Measurements from ENCODE around the gene GUSB. TPM values are rescaled to one million over a fixed set of nuclear protein-coding genes. Genes with fewer than 3 reads are reported as not detected.

GUSB gene
- total and polyA plus RNA-seq, 10 donors, result 41.4 to 93.0 (median 61.9) TPM

DNA sequence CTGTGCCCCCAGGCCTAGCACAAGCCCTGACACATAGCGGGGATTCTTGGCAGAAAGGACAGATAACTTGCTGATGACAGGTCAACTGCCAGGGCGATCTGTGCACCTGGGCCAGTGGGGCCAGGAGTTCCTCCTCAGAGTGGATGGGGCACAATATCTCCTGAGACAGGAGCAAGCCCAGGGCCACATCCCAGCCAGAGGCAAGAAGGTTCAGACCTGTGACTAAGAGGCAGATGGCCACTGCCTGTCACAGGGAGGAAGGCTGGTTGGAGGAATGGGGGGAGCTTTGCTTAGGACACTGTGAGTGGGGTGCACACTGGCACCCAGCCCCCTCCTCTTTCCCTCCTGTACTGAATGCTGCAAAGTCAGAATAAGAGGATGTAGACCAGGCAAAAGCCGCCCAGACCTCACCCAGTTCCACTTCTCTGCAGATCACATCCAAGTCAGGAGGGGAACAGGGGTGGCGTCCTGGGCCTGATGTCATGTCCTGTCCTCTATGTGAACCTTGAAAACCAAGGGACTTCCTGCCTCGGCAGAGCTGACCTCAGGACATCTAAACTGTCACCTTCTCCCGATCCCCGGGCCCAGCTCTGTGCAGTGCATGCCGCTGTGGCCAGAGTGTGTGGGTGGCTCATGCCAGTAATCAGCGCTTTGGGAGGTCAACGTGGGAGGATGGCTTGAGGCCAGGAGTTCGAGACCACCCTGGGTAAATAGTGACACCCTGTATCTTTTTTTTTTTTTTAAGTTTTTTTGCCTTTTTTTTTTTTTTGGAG, 1.3 kb downstream of the GUSB start:
- peaks cover 0 to 47% (median 26%) of the 10 kb centered on the region in 6 donors for H3K36me3 ChIP-seq
- 5 to 24% (median 18%) methylated on average over 8 to 11 of the region's 11 CpGs for WGBS, 5 donors
- H3K27ac ChIP-seq, result peak overlapping the region; percentile 80 to 91 (median 88)
- H3K27me3 ChIP-seq (replicated peaks in 1 of 7), result no peaks in the 10 kb centered on the region
- no peaks in the 10 kb centered on the region for H3K9me3 ChIP-seq
- peak; percentile 67 to 88 (median 84) for TF ChIP-seq POLR2AphosphoS5 (IDR thresholded peaks at IDR 0.05)
- TF ChIP-seq POLR2A (IDR thresholded peaks at IDR 0.05), result no peak
- peaks cover 7 to 39% (median 27%) of the 10 kb centered on the region in 6 donors for H3K4me1 ChIP-seq
- peak; percentile 92 for DNase-seq
- intact Hi-C loops (cut with DNase I; ENCODE audit: low total_unique reads), result no loop called here
- H3K4me3 ChIP-seq, result peak overlapping the region; percentile 73 to 99 (median 95)

DNA sequence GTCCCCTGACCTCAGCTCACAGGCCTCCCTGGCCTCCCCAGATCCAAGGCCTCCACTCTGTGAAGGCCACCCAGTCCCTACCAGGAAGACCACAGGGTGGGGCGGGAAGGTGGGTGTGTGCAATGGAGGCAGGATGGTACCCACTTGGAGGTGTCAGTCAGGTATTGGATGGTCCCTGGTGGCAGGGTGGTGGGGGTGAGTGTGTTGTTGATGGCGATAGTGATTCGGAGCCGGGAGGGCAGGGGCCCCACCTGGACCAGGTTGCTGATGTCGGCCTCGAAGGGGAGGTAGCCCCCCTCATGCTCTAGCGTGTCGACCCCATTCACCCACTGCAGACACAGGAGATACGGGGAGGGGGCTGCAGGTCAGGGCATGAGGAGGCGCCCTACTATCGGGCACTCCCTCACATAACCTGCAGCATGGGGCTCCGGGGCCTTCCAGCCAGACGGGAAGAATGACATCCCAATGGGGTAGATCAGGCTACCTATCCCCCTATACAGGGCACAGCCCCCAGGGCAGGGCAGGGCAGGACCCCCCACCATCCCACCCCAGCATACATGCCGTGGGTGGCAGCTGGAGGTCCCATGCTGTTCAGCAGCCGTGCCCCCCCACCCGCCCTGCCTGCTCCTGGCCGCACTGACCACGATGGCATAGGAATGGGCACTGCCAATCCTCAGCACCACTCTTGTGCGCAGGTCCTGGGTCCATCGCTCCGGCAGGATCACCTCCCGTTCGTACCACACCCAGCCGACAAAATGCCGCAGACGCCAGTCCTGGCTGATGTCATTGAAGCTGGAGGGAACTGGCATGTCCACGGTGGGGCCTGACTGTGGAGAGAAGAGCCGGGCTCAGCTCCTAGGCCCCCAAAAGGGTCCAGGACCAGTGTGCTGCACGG, 2.2 kb downstream of the GUSB start:
- H3K27ac ChIP-seq, result peak overlapping the region; percentile 80 to 91 (median 88)
- WGBS, 5 donors, result 94 to 97% (median 96%) methylated on average over 9 to 29 of the region's 29 CpGs
- TF ChIP-seq POLR2AphosphoS5 (IDR thresholded peaks at IDR 0.05) (no peak), CTCF (IDR thresholded peaks at IDR 0.05 in 8 of 11, conservative IDR thresholded peaks at IDR 0.05 in 3 of 11) (no peak), POLR2A (IDR thresholded peaks at IDR 0.05) (no peak)
- intact Hi-C loops (cut with DNase I; ENCODE audit: low total_unique reads), result no loop called here
- no peaks in the 10 kb centered on the region for H3K9me3 ChIP-seq
- H3K4me1 ChIP-seq, result peaks cover 7 to 39% (median 27%) of the 10 kb centered on the region in 6 donors
- no peaks in the 10 kb centered on the region for H3K27me3 ChIP-seq (replicated peaks in 1 of 7)
- peak overlapping the region in 6 of 8 donors; percentile 8 to 98 (median 80) for H3K4me3 ChIP-seq
- DNase-seq, result peak; percentile 82
- peaks cover 0 to 55% (median 35%) of the 10 kb centered on the region in 6 donors for H3K36me3 ChIP-seq

- no peak overlapping the region for H3K4me3 ChIP-seq
- H3K27ac ChIP-seq, result peak overlapping the region in 3 of 8 donors; percentile 88 to 91 (median 89)
- H3K4me1 ChIP-seq, result peaks cover 7 to 39% (median 27%) of the 10 kb centered on the region in 6 donors
- TF ChIP-seq POLR2AphosphoS5 (IDR thresholded peaks at IDR 0.05) (no peak), POLR2A (IDR thresholded peaks at IDR 0.05) (no peak), CTCF (IDR thresholded peaks at IDR 0.05 in 8 of 11, conservative IDR thresholded peaks at IDR 0.05 in 3 of 11) (no peak)
- intact Hi-C loops (cut with DNase I; ENCODE audit: low total_unique reads), result no loop called here
- DNase-seq, result peak; percentile 76
- WGBS, 5 donors, result 91 to 98% (median 96%) methylated on average over 18 of the region's 18 CpGs
- peaks cover 0 to 63% (median 43%) of the 10 kb centered on the region in 6 donors for H3K36me3 ChIP-seq
- H3K27me3 ChIP-seq (replicated peaks in 1 of 7), result no peaks in the 10 kb centered on the region
- no peaks in the 10 kb centered on the region for H3K9me3 ChIP-seq
Measured at GRCh38 chr7:65978891-65979582, 3.0 kb downstream of the GUSB start.

DNA sequence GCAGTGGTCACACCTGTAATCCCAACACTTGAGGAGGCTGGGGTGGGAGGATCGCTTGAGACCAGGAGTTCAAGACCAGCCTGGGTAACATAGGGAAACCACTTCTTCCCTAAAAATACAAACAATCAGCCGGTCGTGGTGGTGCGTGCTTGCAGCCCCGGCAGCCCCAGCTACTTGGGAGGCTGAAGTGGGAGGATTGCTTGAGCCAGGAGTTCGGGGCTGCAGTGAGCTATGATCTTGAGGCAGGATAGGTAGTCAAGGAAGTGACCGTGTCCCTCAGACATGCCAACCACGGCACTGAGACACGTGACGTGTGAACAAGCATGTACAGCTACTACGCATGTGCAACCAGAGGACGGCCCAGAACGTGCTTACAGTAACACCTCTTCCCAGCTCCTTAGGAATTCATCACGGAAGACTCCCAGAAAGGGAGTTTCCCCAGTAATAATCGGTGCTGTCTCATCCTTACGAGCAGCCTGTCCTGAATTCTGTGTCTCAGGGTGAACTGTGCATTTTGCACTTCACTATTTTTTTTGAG, 5.3 kb downstream of the GUSB start:
- Histone ChIP-seq H3K9me3 (no peaks in the 10 kb centered on the region), H3K4me3 (no peak overlapping the region), H3K36me3 (peaks cover 0 to 86% (median 65%) of the 10 kb centered on the region in 6 donors), H3K4me1 (peaks cover 7 to 28% (median 20%) of the 10 kb centered on the region in 6 donors), H3K27ac (no peak overlapping the region), H3K27me3 (replicated peaks in 1 of 7) (no peaks in the 10 kb centered on the region)
- peak; percentile 57 for DNase-seq
- intact Hi-C loops (cut with DNase I; ENCODE audit: low total_unique reads), result no loop called here
- TF ChIP-seq CTCF (IDR thresholded peaks at IDR 0.05 in 8 of 11, conservative IDR thresholded peaks at IDR 0.05 in 3 of 11) (no peak), POLR2AphosphoS5 (IDR thresholded peaks at IDR 0.05) (peak in 1 of 3 donors; percentile 12)
- WGBS, 5 donors, result 93 to 96% (median 95%) methylated on average over 10 to 16 of the region's 16 CpGs
